MM.1S (cell line): ENCODE measurements around the gene GCK.

ENCODE experiments used
- DNase-seq: peaks from one replicate; pipeline ENCODE4 v3.0.0-alpha.2; 2015
- H2AFZ ChIP-seq: fragments of 300-600 bp; sonication (generic); 2 replicates; pipeline ENCODE4 v1.6.0; 2016; ENCODE audit warnings: antibody characterized with exemption, low read length
- H3F3A ChIP-seq: fragments of 300-600 bp; sonication (generic); 2 replicates; pipeline ENCODE4 v1.6.1; 2016; ENCODE audit warnings: mild to moderate bottlenecking, antibody characterized with exemption, low read length, moderate library complexity, mixed read lengths; ENCODE audit not compliant: insufficient read depth
- H3K27ac ChIP-seq: fragments of 300-600 bp; sonication (generic); 2 replicates; pipeline ENCODE4 v1.5.1; 2016; ENCODE audit warnings: mild to moderate bottlenecking, low read length
- H3K27me3 ChIP-seq: fragments of 300-600 bp; sonication (generic); replicated peaks from 2 replicates; pipeline ENCODE4 v1.6.0; 2016; ENCODE audit warnings: low read length; ENCODE audit not compliant: insufficient read depth
- H3K36me3 ChIP-seq: fragments of 300-600 bp; sonication (generic); replicated peaks from 2 replicates; pipeline ENCODE4 v1.6.1; 2016; ENCODE audit warnings: mild to moderate bottlenecking, low read length, mixed read lengths; ENCODE audit not compliant: insufficient read depth
- H3K4me1 ChIP-seq: fragments of 300-600 bp; sonication (generic); 2 replicates; pipeline ENCODE4 v1.6.1; 2016; ENCODE audit warnings: low read length, mixed read lengths
- H3K4me2 ChIP-seq: fragments of 300-600 bp; sonication (generic); 2 replicates; pipeline ENCODE4 v1.6.0; 2016; ENCODE audit warnings: low read depth, low read length
- H3K4me3 ChIP-seq: fragments of 300-600 bp; sonication (generic); 2 replicates; pipeline ENCODE4 v1.5.1; 2016; ENCODE audit warnings: low read length, mixed read lengths
- H3K79me2 ChIP-seq: fragments of 300-600 bp; sonication (generic); 2 replicates; pipeline ENCODE4 v1.6.1; 2016; ENCODE audit warnings: mixed run types, low read length, mixed read lengths
- H3K9ac ChIP-seq: fragments of 300-600 bp; sonication (generic); 2 replicates; pipeline ENCODE4 v1.6.1; 2016; ENCODE audit warnings: low read length, mixed read lengths
- H3K9me2 ChIP-seq: fragments of 300-600 bp; sonication (generic); replicated peaks from 2 replicates; pipeline ENCODE4 v1.6.1; 2016; ENCODE audit warnings: mild to moderate bottlenecking, low read length, mixed read lengths; ENCODE audit not compliant: insufficient read depth
- H3K9me3 ChIP-seq: fragments of 300-600 bp; sonication (generic); replicated peaks from 2 replicates; pipeline ENCODE4 v1.6.1; 2016; ENCODE audit warnings: mild to moderate bottlenecking, low read length, mixed read lengths; ENCODE audit not compliant: insufficient read depth
- H4K20me1 ChIP-seq: fragments of 300-600 bp; sonication (generic); 2 replicates; pipeline ENCODE4 v1.6.1; 2016; ENCODE audit warnings: mild to moderate bottlenecking, low read length, moderate library complexity, mixed read lengths; ENCODE audit not compliant: insufficient read depth
- EZH2 ChIP-seq: fragments of 300-600 bp; sonication (generic); optimal IDR thresholded peaks from 2 replicates; pipeline ENCODE3; 2017; ENCODE audit warnings: low read depth, mild to moderate bottlenecking, antibody characterized with exemption, low read length, mixed read lengths
- EZH2phosphoT487 ChIP-seq: fragments of 300-600 bp; sonication (generic); IDR thresholded peaks from 2 replicates; pipeline ENCODE4 v1.6.1; 2018; ENCODE audit warnings: antibody characterized with exemption, low read length
- TF ChIP-seq, protein P1 (sequence below): fragments of 300-600 bp; sonication (generic); IDR thresholded peaks from 2 replicates; pipeline ENCODE4 v1.5.1; 2016; ENCODE audit warnings: antibody characterized with exemption, low read length, mixed read lengths

GCK gene

DNA sequence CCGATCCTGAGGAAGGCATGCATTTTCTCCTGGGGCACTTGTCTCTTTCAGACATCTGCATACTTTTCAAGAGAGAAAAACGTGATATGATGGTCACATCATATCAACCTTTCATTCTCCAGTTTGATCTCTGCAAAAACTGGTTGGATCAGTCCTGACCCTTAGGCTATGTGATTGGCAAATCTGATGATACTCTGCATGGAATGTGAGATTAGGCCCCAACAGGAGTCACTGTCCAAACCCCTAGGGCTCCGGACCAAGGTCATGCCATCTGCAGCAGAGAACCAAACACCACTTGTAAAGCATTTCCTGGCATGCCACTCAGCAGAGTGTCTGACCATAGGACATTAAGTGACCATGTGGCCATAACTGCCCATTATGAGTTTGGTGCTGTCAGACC is 8.6 kb downstream of the GCK start:
- Histone ChIP-seq H3K27me3 (no peaks in the 10 kb centered on the region), H3K36me3 (no peaks in the 10 kb centered on the region), H3K9me3 (no peaks in the 10 kb centered on the region), H2AFZ (no peak overlapping the region), H3K79me2 (no peaks in the 10 kb centered on the region), H3K4me2 (no peak overlapping the region), H3K4me3 (no peak overlapping the region), H3K27ac (no peak overlapping the region), H3F3A (no peaks in the 10 kb centered on the region), H4K20me1 (no peaks in the 10 kb centered on the region), H3K4me1 (no peaks in the 10 kb centered on the region), H3K9ac (no peak overlapping the region), H3K9me2 (no peaks in the 10 kb centered on the region)
- no peak for DNase-seq
- no peak for TF ChIP-seq EZH2
- TF ChIP-seq EZH2phosphoT487 = no peak
- TF ChIP-seq, protein P1, sequence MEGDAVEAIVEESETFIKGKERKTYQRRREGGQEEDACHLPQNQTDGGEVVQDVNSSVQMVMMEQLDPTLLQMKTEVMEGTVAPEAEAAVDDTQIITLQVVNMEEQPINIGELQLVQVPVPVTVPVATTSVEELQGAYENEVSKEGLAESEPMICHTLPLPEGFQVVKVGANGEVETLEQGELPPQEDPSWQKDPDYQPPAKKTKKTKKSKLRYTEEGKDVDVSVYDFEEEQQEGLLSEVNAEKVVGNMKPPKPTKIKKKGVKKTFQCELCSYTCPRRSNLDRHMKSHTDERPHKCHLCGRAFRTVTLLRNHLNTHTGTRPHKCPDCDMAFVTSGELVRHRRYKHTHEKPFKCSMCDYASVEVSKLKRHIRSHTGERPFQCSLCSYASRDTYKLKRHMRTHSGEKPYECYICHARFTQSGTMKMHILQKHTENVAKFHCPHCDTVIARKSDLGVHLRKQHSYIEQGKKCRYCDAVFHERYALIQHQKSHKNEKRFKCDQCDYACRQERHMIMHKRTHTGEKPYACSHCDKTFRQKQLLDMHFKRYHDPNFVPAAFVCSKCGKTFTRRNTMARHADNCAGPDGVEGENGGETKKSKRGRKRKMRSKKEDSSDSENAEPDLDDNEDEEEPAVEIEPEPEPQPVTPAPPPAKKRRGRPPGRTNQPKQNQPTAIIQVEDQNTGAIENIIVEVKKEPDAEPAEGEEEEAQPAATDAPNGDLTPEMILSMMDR = no peak

DNA sequence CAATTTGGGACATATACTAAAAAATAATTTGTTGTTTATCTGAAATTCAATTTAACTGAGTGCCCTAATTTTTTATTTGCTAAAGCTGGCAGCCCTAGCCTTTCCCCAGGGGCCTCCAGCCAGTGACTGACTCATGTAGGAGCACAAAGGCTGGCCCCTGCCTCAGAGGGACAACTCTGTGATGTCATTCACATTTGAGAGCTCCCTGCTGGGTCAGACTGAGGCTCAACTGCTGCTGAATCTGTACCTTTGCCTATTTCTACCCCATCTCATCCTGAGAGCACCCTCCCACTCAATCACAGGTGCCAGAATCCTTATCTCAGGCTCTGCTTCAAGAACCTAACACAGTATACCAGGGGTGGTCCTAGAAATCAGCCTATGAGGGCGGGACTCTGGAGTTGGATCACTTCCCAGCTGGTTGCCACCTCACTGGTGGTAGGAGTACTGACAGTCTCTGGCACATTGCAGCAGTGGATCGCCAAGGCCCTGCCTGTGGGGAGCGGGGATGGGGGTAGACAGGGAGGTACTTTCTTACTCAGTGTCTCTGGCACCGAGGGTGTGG is 11.6 kb downstream of the GCK start:
- Histone ChIP-seq H3K36me3 (no peaks in the 10 kb centered on the region), H2AFZ (no peak overlapping the region)

DNA sequence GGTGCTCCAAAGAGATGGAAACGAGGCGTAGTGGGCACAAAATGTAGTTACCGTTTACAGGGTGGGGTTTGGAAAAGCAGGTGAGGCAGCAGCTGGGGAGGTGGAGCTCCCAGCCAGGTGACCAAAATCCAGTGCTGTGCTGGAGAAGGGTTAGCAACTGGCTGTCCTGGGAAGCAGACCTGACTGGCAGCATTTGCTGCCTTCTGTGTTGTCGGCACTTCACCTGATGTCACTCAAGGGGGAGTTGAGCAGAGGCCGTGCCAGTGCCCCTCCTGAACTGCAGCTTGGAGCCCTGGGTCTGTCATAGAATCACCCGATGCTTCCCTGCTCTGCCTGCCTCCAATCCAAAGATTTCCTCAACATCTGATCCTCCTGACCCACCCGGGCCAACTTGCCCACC is 12.8 kb downstream of the GCK start:
- Histone ChIP-seq H3K36me3 (no peaks in the 10 kb centered on the region), H3F3A (no peaks in the 10 kb centered on the region), H3K4me2 (no peak overlapping the region), H4K20me1 (no peaks in the 10 kb centered on the region), H2AFZ (no peak overlapping the region), H3K9ac (no peak overlapping the region), H3K27me3 (no peaks in the 10 kb centered on the region), H3K79me2 (no peaks in the 10 kb centered on the region), H3K27ac (no peak overlapping the region), H3K4me1 (no peaks in the 10 kb centered on the region), H3K9me2 (no peaks in the 10 kb centered on the region), H3K9me3 (no peaks in the 10 kb centered on the region), H3K4me3 (no peak overlapping the region)
- TF ChIP-seq EZH2 = no peak
- TF ChIP-seq, protein P1 = no peak
- no peak for TF ChIP-seq EZH2phosphoT487
- DNase-seq = no peak

More for the DNA sequence above, 11.6 kb downstream of the GCK start:
- Histone ChIP-seq H3K4me2 (no peak overlapping the region), H3K27me3 (no peaks in the 10 kb centered on the region), H3K4me1 (no peaks in the 10 kb centered on the region), H3K9ac (no peak overlapping the region), H3K9me3 (no peaks in the 10 kb centered on the region), H3K79me2 (no peaks in the 10 kb centered on the region), H3K9me2 (no peaks in the 10 kb centered on the region), H3K27ac (no peak overlapping the region), H4K20me1 (no peaks in the 10 kb centered on the region), H3K4me3 (no peak overlapping the region), H3F3A (no peaks in the 10 kb centered on the region)
- DNase-seq = no peak
- no peak for TF ChIP-seq EZH2
- no peak for TF ChIP-seq EZH2phosphoT487
- TF ChIP-seq, protein P1 = no peak
